ES-I3 (cell line): ENCODE results near the gene VDR.

ENCODE experiments used
- H3K36me3 ChIP-seq: 2 replicates; pipeline ENCODE4 v1.6.1; 2013; ENCODE audit warnings: mild to moderate bottlenecking, low read length, control low read depth, moderate library complexity; ENCODE audit not compliant: insufficient read depth
- H3K4me1 ChIP-seq: 2 replicates; pipeline ENCODE4 v1.6.1; 2013; ENCODE audit warnings: mild to moderate bottlenecking, control low read depth, low read length; ENCODE audit not compliant: insufficient read depth
- H3K9ac ChIP-seq: 2 replicates; pipeline ENCODE4 v1.6.1; 2013; ENCODE audit warnings: low read depth, mild to moderate bottlenecking, low read length, moderate library complexity
- H3K9me3 ChIP-seq: 2 replicates; pipeline ENCODE4 v1.6.1; 2013; ENCODE audit warnings: mild to moderate bottlenecking, low read length, moderate library complexity; ENCODE audit not compliant: control insufficient read depth, insufficient read depth

The VDR gene

GRCh38 chr12:47941475-47941780 lies 36.6 kb upstream of the VDR start:
- Histone ChIP-seq H3K4me1 (peaks cover 2% of the 10 kb centered on the region; the same call in 1 of the 2 replicates), H3K36me3 (no peaks in the 10 kb centered on the region), H3K9me3 (no peaks in the 10 kb centered on the region), H3K9ac (no peak overlapping the region)

DNA sequence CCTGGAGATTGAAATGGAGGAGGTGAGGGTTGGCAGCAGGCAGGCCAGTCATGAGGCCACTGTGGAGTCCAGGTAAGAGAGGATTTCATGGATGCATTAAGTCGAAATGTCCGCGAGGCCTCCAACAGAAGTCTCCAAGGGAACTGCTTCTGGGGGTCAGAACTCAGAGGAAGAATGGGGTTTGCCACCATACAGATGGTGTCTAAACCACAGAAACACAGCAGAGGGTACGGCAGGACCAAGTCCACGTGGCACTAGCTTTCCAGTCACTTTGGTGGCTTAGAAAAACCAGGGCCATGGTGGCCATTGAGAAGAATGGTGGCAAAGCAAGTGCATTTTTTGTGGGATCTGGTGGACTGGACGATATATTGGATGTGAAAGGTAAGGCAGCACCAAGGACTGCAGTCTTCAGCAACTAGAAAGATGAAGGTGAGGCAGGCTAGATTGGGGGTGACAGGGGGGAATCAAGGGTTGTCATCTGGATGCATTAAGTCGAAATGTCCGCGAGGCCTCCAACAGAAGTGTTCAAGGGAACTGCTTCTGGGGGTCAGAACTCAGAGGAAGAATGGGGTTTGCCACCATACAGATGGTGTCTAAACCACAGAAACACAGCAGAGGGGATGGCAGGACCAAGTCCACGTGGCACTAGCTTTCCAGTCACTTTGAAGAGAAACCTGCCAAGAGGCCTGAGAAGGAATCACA lies 36.1 kb upstream of the VDR start:
- H3K36me3 ChIP-seq, result no peaks in the 10 kb centered on the region
- H3K4me1 ChIP-seq, result no peaks in the 10 kb centered on the region
- no peaks in the 10 kb centered on the region for H3K9me3 ChIP-seq
- H3K9ac ChIP-seq, result no peak overlapping the region

GRCh38 chr12:47939009-47939601 lies 34.3 kb upstream of the VDR start:
- no peaks in the 10 kb centered on the region for H3K36me3 ChIP-seq
- H3K9me3 ChIP-seq, result no peaks in the 10 kb centered on the region
- H3K4me1 ChIP-seq, result no peaks in the 10 kb centered on the region
- H3K9ac ChIP-seq, result no peak overlapping the region

GRCh38 chr12:47938594-47938993 lies 33.8 kb upstream of the VDR start:
- H3K9ac ChIP-seq, result no peak overlapping the region
- no peaks in the 10 kb centered on the region for H3K4me1 ChIP-seq
- no peaks in the 10 kb centered on the region for H3K36me3 ChIP-seq
- no peaks in the 10 kb centered on the region for H3K9me3 ChIP-seq

DNA sequence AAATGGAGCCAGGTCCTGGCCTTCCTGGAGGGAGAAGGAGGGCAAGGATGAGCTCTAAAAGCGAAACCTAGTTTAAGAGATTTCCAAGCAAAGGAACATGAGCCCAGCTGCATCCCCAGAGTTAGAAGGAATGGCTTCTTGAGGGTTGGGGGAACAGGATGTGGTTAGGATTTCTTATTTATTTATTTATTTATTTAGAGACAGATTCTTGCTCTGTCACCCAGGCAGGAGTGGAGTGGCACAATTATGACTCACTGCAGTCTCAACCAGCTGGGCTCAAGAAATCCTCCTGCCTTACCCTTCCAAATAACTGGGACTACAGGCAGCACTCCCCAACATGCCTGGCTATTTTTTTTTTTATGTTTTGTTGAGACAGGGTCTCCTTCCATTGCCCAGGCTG lies 33.3 kb upstream of the VDR start:
- Histone ChIP-seq H3K9ac (no peak overlapping the region), H3K36me3 (no peaks in the 10 kb centered on the region), H3K4me1 (no peaks in the 10 kb centered on the region), H3K9me3 (no peaks in the 10 kb centered on the region)

- no peaks in the 10 kb centered on the region for H3K4me1 ChIP-seq
Measured at GRCh38 chr12:47935184-47935583, 30.4 kb upstream of the VDR start.

DNA sequence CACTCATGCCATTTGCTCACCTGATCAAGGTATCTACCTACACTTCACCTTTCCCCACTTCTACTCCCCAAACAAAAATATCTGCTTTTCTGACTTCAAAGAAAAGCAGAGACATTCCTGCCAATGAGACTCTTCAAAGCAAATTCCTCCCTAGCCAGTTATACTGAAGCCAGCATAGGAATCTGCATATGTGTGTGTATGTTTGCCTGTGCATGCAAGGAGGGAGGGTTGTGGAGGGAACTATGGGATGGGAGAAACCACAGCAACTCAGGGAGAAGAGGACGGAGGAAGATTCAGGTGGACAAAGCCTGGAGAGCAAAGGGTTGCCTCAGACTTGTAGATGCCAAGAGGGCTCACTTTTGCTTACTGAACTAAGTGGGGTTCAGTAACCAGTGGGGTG lies 26.4 kb upstream of the VDR start:
- Histone ChIP-seq H3K9me3 (no peaks in the 10 kb centered on the region), H3K4me1 (no peaks in the 10 kb centered on the region), H3K9ac (no peak overlapping the region), H3K36me3 (no peaks in the 10 kb centered on the region)

More at GRCh38 chr12:47935184-47935583, 30.4 kb upstream of the VDR start:
- Histone ChIP-seq H3K36me3 (no peaks in the 10 kb centered on the region), H3K9me3 (no peaks in the 10 kb centered on the region), H3K9ac (no peak overlapping the region)

DNA sequence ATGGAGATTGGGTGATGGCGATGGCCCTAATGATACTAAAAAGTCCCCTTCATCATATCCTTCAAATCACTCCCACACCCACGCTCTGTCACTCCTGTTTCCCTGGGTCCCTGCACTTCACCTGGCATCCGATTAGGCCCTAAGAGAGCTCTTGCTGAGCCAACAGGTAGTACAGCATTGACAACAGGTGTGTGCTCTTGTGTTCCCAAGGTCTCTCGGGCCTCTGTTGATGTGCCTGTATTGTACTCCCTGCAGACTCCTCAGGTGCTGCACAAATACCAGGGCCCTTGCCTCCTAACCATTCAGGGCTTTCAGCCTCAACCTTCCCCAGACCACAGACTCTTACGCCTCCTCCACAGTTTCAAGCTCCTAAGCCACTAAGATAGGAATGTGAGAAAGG lies 25.8 kb upstream of the VDR start:
- H3K4me1 ChIP-seq, result no peaks in the 10 kb centered on the region
- H3K9me3 ChIP-seq, result no peaks in the 10 kb centered on the region
- H3K9ac ChIP-seq, result no peak overlapping the region
- H3K36me3 ChIP-seq, result no peaks in the 10 kb centered on the region

GRCh38 chr12:47927346-47927745 lies 22.6 kb upstream of the VDR start:
- Histone ChIP-seq H3K36me3 (no peaks in the 10 kb centered on the region), H3K9ac (no peak overlapping the region), H3K4me1 (no peaks in the 10 kb centered on the region), H3K9me3 (no peaks in the 10 kb centered on the region)

GRCh38 chr12:47921907-47922306 lies 17.1 kb upstream of the VDR start:
- H3K9ac ChIP-seq, result no peak overlapping the region
- H3K9me3 ChIP-seq, result no peaks in the 10 kb centered on the region
- no peaks in the 10 kb centered on the region for H3K36me3 ChIP-seq
- H3K4me1 ChIP-seq, result no peaks in the 10 kb centered on the region

DNA sequence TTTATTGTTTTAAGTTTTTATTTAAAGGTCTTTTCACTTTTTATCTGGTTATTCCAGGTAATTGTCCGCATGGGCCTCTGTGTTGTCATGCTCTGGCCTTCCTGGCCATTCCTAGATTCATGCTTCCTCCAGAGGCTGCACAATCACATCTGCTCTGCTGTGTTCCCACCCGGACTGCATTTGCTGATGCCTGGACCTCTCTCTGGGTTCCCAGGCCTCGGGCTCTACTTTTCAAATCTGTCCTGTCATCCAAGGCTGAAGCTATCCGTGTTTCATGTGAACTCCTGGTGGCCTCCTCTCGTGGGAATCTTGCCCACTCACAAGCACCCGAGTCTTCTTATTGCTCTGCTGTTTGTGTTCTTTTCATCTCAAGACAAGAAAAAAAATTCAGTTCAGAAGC lies 16.1 kb upstream of the VDR start:
- no peaks in the 10 kb centered on the region for H3K4me1 ChIP-seq
- H3K9ac ChIP-seq, result no peak overlapping the region
- no peaks in the 10 kb centered on the region for H3K36me3 ChIP-seq
- H3K9me3 ChIP-seq, result no peaks in the 10 kb centered on the region

GRCh38 chr12:47913081-47913480 lies 8.3 kb upstream of the VDR start:
- Histone ChIP-seq H3K9ac (no peak overlapping the region), H3K4me1 (no peaks in the 10 kb centered on the region), H3K36me3 (no peaks in the 10 kb centered on the region), H3K9me3 (no peaks in the 10 kb centered on the region)

DNA sequence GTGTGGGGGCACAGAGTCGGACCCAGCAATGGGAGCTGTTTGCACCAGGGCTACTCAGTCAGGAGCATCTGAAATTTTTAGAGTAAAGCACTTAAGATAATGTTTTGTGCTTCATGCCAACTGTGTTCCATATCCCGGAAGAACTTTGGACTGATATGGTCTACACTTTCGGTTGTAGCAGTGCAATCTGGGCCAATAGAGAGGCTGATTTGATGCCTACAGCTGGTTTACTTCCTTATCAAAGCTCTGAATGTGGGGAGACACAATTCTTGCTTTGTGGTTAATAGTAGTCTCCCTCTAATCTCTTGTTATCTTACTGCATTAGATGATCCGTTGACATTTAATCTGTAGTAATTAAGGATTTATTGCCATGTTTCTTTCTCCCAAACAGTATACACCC lies 7.8 kb upstream of the VDR start:
- Histone ChIP-seq H3K9me3 (no peaks in the 10 kb centered on the region), H3K9ac (no peak overlapping the region), H3K4me1 (no peaks in the 10 kb centered on the region), H3K36me3 (no peaks in the 10 kb centered on the region)

DNA sequence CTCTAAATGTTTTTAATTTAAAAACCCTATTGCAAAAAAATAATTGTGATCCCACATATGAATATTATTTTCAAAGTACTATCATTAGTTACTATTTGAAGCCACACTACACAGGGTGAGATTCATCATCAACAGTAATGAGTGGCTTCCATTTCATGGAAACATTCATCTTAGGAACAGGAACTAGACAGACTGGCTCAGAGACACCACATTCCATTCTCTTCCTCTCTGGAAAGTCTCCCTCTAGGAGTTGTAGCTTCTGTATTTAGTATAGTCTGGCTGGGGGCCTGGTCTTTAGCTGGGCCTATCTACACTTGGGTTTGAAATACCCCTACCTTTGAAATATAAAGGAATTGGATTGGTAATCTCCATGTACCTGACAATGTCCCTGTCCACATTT lies 6.2 kb upstream of the VDR start:
- no peaks in the 10 kb centered on the region for H3K9me3 ChIP-seq
- no peak overlapping the region for H3K9ac ChIP-seq
- H3K4me1 ChIP-seq, result no peaks in the 10 kb centered on the region
- H3K36me3 ChIP-seq, result no peaks in the 10 kb centered on the region

DNA sequence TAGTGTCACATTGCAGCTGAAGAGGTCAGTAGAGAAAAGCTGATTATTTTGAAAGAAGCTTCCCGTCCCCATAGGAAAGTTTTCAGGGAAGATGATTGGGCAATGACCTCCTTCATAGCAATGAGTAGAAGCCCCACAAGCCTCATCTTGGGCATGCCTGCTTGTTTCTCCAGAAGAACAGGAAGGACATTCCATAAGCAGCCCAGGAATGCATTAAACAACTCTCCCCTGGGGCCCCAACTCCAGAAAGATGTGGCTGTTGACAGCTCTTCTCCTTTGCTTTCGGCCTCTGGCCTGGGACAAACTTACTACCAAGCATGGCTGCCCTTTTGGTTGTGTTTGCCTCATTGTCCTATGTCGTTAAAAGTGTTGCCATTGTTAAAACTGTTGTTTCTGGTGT lies 5.7 kb upstream of the VDR start:
- no peaks in the 10 kb centered on the region for H3K9me3 ChIP-seq
- H3K9ac ChIP-seq, result no peak overlapping the region
- H3K36me3 ChIP-seq, result no peaks in the 10 kb centered on the region
- no peaks in the 10 kb centered on the region for H3K4me1 ChIP-seq
